Liver (tissue), 9 donors: ENCODE results near the gene SATB1. TPM values are rescaled to one million over a fixed set of nuclear protein-coding genes. Genes with fewer than 3 reads are reported as not detected.

Experiments
- DNase-seq: peaks from one replicate; pipeline ENCODE4 v3.0.0-alpha.2; 2017; ENCODE audit warnings: low spot score
- H3K27ac ChIP-seq, 2 donors: one replicate each; pipeline ENCODE4 v1.7.0; 2013; ENCODE audit warnings: inconsistent platforms in 2 of 2, low read length in 2 of 2, control low read depth in 1 of 2, low read depth in 1 of 2, mild to moderate bottlenecking in 1 of 2
- H3K27me3 ChIP-seq, 4 donors: one replicate each; pipeline versions ENCODE4 v1.6.1 to v1.7.0; 2013; ENCODE audit warnings: low read length in 3 of 4, inconsistent platforms in 1 of 4, mild to moderate bottlenecking in 1 of 4, moderate library complexity in 1 of 4; ENCODE audit not compliant: control insufficient read depth in 4 of 4, insufficient read depth in 4 of 4
- H3K36me3 ChIP-seq, 4 donors: one replicate each; pipeline versions ENCODE4 v1.6.1 to v1.7.0; 2013; ENCODE audit warnings: low read length in 3 of 4, mild to moderate bottlenecking in 3 of 4, low read depth in 1 of 4, moderate library complexity in 1 of 4; ENCODE audit not compliant: control insufficient read depth in 4 of 4, insufficient read depth in 3 of 4
- H3K4me1 ChIP-seq, 4 donors: one replicate each; pipeline versions ENCODE4 v1.6.1 to v1.7.0; 2013; ENCODE audit warnings: low read length in 3 of 4, mild to moderate bottlenecking in 3 of 4, moderate library complexity in 1 of 4; ENCODE audit not compliant: control insufficient read depth in 4 of 4, insufficient read depth in 4 of 4
- H3K4me3 ChIP-seq, 3 donors: one replicate each; pipeline versions ENCODE4 v1.6.1 to v1.7.0; 2013; ENCODE audit warnings: low read length in 3 of 3, control low read depth in 1 of 3, low read depth in 1 of 3, mild to moderate bottlenecking in 1 of 3
- H3K9ac ChIP-seq, 2 donors: one replicate each; pipeline ENCODE4 v1.7.0; 2013; ENCODE audit warnings: low read length in 2 of 2, mild to moderate bottlenecking in 2 of 2, moderate library complexity in 2 of 2, control low read depth in 1 of 2, low read depth in 1 of 2
- H3K9me3 ChIP-seq, 4 donors: one replicate each; pipeline versions ENCODE4 v1.6.1 to v1.7.0; 2013; ENCODE audit warnings: low read length in 3 of 4; ENCODE audit not compliant: control insufficient read depth in 4 of 4
- FOXA2 ChIP-seq: IDR thresholded peaks from 2 replicates; pipeline ENCODE4 v1.6.1; 2016; ENCODE audit warnings: antibody characterized with exemption
- HNF4A ChIP-seq, 2 donors: conservative IDR thresholded peaks; 2 replicates each; pipeline ENCODE4 v1.6.1; 2016; ENCODE audit warnings: antibody characterized with exemption in 2 of 2, mild to moderate bottlenecking in 2 of 2
- HNF4G ChIP-seq: IDR thresholded peaks from 2 replicates; pipeline ENCODE4 v1.6.1; 2016; ENCODE audit warnings: antibody characterized with exemption
- JUND ChIP-seq, 2 donors: IDR thresholded peaks; 2 replicates each; pipeline ENCODE4 v1.6.1; 2016; ENCODE audit warnings: antibody characterized with exemption in 2 of 2
- NR2F2 ChIP-seq: IDR thresholded peaks from 2 replicates; pipeline ENCODE4 v1.6.1; 2016; ENCODE audit warnings: antibody characterized with exemption
- RAD21 ChIP-seq, 2 donors: IDR thresholded peaks; 2 replicates each; pipeline ENCODE4 v1.6.1; 2016; ENCODE audit warnings: antibody characterized with exemption in 2 of 2, mild to moderate bottlenecking in 2 of 2
- RXRA ChIP-seq, 2 donors: IDR thresholded peaks; 2 replicates each; pipeline ENCODE4 v1.6.1; 2017 to 2018; ENCODE audit warnings: antibody characterized with exemption in 2 of 2, mild to moderate bottlenecking in 1 of 2
- SP1 ChIP-seq: IDR thresholded peaks from 2 replicates; pipeline ENCODE4 v1.6.1; 2018; ENCODE audit warnings: antibody characterized with exemption, mild to moderate bottlenecking
- TAF1 ChIP-seq: conservative IDR thresholded peaks from 2 replicates; pipeline ENCODE4 v1.6.1; 2016; ENCODE audit warnings: antibody characterized with exemption, mild to moderate bottlenecking
- WGBS: extraction: QIAGEN DNeasy Blood & Tissue Kit; methylation state at CpG from one replicate; pipeline ENCODE4 v1.1.7; 2013; 5-methylcytosine and 5-hydroxymethylcytosine counted together
- polyA plus RNA-seq, 2 donors: library from polyadenylated mRNA; stranded (reverse) in 1 of 2; unstranded in 1 of 2; fragments of 200-250 nt in 1 of 2; fragments of >200 nt in 1 of 2; fragmentation: Nextera tagmentation in 1 of 2; extraction: Ambion mirVana in 1 of 2; gene quantifications; one replicate each; pipeline versions ENCODE4 v1.2.1 to v1.2.3, GENCODE V29; 2013 to 2015
- total RNA-seq, 2 donors: library from RNA; depleted of rRNA; stranded (reverse); fragments of >200 nt; gene quantifications; one replicate each; pipeline ENCODE4 v1.2.3, GENCODE V29; 2014
- TF ChIP-seq, protein P1 (sequence below): IDR thresholded peaks from 2 replicates; pipeline ENCODE4 v1.6.1; 2016; ENCODE audit warnings: antibody characterized with exemption
- TF ChIP-seq, protein P2 (sequence below): IDR thresholded peaks from 2 replicates; pipeline ENCODE4 v1.6.1; 2016; ENCODE audit warnings: antibody characterized with exemption
- TF ChIP-seq, protein P3 (sequence below): fragments of 150-350 bp; IDR thresholded peaks from 2 replicates; pipeline ENCODE4 v1.5.1; 2017; ENCODE audit warnings: improper control_type of control experiment, low read depth, low read length; ENCODE audit not compliant: missing input control
- TF ChIP-seq, protein P4 (sequence below): IDR thresholded peaks from 2 replicates; pipeline ENCODE4 v1.6.1; 2016; ENCODE audit warnings: antibody characterized with exemption
- TF ChIP-seq, protein P5 (sequence below): IDR thresholded peaks from 2 replicates; pipeline ENCODE4 v1.6.1; 2016; ENCODE audit warnings: antibody characterized with exemption, mild to moderate bottlenecking
- donor health status: healthy.
- donor health status: healthy.
- donor health status: healthy.
- donor health status: healthy.
- donor health status: healthy.

The SATB1 gene
- total RNA-seq (10 to 100 TPM; 14.2 to 23.7 TPM), polyA plus RNA-seq (1 to 10 TPM; 4.3 to 6.7 TPM)

DNA sequence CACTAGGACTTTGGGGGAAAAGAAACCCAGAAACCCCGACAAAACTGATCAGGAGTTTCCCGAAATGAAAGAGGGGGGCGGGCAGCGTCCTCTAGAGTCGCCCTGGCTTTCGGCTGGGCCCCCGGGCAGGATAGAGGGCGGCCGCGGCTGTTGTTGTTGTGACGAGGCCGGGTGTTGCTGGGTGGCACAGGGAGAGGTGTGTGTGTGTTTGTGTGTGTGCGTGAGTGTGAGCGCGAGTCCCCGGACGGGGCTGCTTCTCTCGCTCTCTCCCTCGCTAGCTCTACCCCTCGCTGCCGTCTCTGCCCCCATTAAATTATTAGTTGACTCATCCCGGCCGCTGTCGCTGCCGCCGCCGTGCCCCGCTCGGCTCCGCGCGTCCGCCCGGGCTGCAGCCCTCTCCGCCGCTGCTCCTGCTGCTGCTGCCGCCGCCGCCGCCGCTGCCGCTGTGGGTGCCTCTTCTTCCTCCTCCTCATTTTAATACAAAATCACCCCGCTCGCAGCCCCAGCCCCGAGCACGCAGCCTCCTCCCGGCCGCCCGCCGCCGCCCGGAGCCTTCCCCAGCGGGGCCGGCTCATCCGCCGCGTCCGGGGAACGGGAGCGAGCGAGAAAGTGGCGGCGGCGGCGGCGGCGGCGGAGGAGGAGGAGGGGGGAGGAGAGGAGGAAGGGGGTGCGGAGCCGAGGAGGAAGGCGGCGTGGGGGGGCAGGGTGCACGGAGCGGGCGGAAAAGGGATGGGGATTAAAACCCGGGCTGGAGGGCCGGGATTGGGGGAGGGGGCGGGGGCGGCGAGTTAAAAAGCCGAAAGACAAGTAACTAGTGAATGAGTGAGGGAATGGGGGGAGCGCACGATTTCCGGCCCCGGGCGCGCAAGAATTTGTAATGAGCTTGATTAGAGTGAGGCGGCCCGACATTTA lies at the start of gene SATB1:
SATB1 (minus strand) TSS at position 611 of the 912 bp plus-strand sequence. CDS start 4,372 bp downstream, outside the sequence.
- H3K4me1 ChIP-seq: peaks cover 1 to 12% (median 9%) of the 10 kb centered on the region in 4 donors
- peak within 1 kb of the TSS; percentile 93 to 98 for H3K27ac ChIP-seq
- peak within 1 kb of the TSS; percentile 57 to 88 (median 76) for H3K4me3 ChIP-seq
- under 1% methylated on average over 89 of the region's 89 CpGs for WGBS
- peak within 1 kb of the TSS; percentile 75 to 97 for H3K9ac ChIP-seq
- H3K36me3 ChIP-seq: peaks cover 0 to 4% (median 1%) of the 10 kb centered on the region in 4 donors
- H3K27me3 ChIP-seq: no peaks in the 10 kb centered on the region
- DNase-seq: peak; percentile 74
- H3K9me3 ChIP-seq: no peaks in the 10 kb centered on the region
- TF ChIP-seq FOXA2 (no peak), RAD21 (IDR thresholded peaks at IDR 0.05) (no peak), JUND (IDR thresholded peaks at IDR 0.05) (no peak)

DNA sequence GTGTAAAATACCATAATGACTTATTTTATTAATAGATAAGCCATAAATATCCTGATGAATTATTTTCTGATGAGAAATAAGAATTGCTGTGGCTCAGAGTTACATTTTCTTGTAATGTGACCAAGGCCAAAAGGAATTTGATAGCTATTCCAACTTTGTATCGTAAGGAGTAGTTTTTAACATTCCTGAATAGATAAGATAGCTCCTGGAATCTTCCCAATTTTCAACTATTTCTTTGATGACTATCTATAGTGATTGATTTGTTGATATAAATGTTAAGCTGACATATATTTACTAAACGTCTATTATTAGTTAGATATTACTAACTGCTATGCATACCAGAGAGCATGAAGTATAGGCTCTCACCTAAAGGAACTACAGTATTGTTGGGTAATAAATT lies 49.1 kb upstream of the SATB1 start:
- TF ChIP-seq, protein P1, sequence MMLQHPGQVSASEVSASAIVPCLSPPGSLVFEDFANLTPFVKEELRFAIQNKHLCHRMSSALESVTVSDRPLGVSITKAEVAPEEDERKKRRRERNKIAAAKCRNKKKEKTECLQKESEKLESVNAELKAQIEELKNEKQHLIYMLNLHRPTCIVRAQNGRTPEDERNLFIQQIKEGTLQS: no peak
- no peak for TF ChIP-seq HNF4G
- no peak for TF ChIP-seq NR2F2
- no peak for TF ChIP-seq RXRA (IDR thresholded peaks at IDR 0.05)
- TF ChIP-seq TAF1: no peak
- TF ChIP-seq, protein P2, sequence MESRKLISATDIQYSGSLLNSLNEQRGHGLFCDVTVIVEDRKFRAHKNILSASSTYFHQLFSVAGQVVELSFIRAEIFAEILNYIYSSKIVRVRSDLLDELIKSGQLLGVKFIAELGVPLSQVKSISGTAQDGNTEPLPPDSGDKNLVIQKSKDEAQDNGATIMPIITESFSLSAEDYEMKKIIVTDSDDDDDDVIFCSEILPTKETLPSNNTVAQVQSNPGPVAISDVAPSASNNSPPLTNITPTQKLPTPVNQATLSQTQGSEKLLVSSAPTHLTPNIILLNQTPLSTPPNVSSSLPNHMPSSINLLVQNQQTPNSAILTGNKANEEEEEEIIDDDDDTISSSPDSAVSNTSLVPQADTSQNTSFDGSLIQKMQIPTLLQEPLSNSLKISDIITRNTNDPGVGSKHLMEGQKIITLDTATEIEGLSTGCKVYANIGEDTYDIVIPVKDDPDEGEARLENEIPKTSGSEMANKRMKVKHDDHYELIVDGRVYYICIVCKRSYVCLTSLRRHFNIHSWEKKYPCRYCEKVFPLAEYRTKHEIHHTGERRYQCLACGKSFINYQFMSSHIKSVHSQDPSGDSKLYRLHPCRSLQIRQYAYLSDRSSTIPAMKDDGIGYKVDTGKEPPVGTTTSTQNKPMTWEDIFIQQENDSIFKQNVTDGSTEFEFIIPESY: no peak
- no peak for TF ChIP-seq HNF4A (conservative IDR thresholded peaks at IDR 0.05)
- TF ChIP-seq, protein P3, sequence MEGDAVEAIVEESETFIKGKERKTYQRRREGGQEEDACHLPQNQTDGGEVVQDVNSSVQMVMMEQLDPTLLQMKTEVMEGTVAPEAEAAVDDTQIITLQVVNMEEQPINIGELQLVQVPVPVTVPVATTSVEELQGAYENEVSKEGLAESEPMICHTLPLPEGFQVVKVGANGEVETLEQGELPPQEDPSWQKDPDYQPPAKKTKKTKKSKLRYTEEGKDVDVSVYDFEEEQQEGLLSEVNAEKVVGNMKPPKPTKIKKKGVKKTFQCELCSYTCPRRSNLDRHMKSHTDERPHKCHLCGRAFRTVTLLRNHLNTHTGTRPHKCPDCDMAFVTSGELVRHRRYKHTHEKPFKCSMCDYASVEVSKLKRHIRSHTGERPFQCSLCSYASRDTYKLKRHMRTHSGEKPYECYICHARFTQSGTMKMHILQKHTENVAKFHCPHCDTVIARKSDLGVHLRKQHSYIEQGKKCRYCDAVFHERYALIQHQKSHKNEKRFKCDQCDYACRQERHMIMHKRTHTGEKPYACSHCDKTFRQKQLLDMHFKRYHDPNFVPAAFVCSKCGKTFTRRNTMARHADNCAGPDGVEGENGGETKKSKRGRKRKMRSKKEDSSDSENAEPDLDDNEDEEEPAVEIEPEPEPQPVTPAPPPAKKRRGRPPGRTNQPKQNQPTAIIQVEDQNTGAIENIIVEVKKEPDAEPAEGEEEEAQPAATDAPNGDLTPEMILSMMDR: no peak
- TF ChIP-seq, protein P4, sequence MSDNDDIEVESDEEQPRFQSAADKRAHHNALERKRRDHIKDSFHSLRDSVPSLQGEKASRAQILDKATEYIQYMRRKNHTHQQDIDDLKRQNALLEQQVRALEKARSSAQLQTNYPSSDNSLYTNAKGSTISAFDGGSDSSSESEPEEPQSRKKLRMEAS: no peak
- Histone ChIP-seq H3K4me3 (no peak overlapping the region), H3K36me3 (no peaks in the 10 kb centered on the region), H3K27ac (no peak overlapping the region), H3K27me3 (no peaks in the 10 kb centered on the region), H3K4me1 (peaks cover 0 to 5% (median 4%) of the 10 kb centered on the region in 4 donors), H3K9ac (no peak overlapping the region), H3K9me3 (no peaks in the 10 kb centered on the region)
- no peak for DNase-seq
- 60% methylated on average over 2 of the region's 2 CpGs for WGBS

DNA sequence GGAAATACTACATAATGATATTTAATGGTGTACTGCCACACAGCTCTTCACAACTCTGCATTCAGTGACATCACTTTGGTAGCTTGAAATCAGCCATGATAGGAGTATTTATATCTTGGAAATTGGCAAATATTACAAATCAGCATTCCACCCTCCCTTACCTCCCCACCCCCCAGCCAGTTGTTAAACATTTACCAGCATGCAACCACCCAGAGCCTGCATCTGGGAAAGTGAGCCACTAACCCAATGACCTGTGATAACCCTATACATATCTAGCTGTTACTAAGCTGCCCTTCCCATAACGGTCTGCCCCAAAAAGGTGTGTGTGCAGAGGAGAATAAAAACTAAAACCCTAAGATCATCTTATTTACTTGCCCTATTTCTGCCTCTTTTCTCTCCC lies 44.6 kb upstream of the SATB1 start:
- H3K27ac ChIP-seq: no peak overlapping the region
- H3K4me1 ChIP-seq: peaks cover 0 to 5% (median 4%) of the 10 kb centered on the region in 4 donors
- no peak overlapping the region for H3K9ac ChIP-seq
- no peaks in the 10 kb centered on the region for H3K27me3 ChIP-seq
- peak; percentile 44 for DNase-seq
- 15% methylated on average over 1 of the region's 1 CpG for WGBS
- H3K4me3 ChIP-seq: no peak overlapping the region
- H3K9me3 ChIP-seq: no peaks in the 10 kb centered on the region
- TF ChIP-seq, protein P5, sequence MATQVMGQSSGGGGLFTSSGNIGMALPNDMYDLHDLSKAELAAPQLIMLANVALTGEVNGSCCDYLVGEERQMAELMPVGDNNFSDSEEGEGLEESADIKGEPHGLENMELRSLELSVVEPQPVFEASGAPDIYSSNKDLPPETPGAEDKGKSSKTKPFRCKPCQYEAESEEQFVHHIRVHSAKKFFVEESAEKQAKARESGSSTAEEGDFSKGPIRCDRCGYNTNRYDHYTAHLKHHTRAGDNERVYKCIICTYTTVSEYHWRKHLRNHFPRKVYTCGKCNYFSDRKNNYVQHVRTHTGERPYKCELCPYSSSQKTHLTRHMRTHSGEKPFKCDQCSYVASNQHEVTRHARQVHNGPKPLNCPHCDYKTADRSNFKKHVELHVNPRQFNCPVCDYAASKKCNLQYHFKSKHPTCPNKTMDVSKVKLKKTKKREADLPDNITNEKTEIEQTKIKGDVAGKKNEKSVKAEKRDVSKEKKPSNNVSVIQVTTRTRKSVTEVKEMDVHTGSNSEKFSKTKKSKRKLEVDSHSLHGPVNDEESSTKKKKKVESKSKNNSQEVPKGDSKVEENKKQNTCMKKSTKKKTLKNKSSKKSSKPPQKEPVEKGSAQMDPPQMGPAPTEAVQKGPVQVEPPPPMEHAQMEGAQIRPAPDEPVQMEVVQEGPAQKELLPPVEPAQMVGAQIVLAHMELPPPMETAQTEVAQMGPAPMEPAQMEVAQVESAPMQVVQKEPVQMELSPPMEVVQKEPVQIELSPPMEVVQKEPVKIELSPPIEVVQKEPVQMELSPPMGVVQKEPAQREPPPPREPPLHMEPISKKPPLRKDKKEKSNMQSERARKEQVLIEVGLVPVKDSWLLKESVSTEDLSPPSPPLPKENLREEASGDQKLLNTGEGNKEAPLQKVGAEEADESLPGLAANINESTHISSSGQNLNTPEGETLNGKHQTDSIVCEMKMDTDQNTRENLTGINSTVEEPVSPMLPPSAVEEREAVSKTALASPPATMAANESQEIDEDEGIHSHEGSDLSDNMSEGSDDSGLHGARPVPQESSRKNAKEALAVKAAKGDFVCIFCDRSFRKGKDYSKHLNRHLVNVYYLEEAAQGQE: peak; percentile 25
- TF ChIP-seq SP1 (peak; percentile 50), RXRA (IDR thresholded peaks at IDR 0.05) (peak; percentile 60 to 61), HNF4A (conservative IDR thresholded peaks at IDR 0.05) (peak in 1 of 2 donors; percentile 7), RAD21 (IDR thresholded peaks at IDR 0.05) (no peak)
- no peaks in the 10 kb centered on the region for H3K36me3 ChIP-seq
